Measurements from ENCODE around the gene ZNF549. TPM values are rescaled to one million over a fixed set of nuclear protein-coding genes. Genes with fewer than 3 reads are reported as not detected.
"Not testable (repeated sequence)": the region's sequence is repeated elsewhere in the genome, so short reads cannot be mapped to it uniquely, and the experiment has no call there.

The ZNF549 gene
- total RNA-seq, 1 donor from 2014 or later: 7.4 TPM

DNA sequence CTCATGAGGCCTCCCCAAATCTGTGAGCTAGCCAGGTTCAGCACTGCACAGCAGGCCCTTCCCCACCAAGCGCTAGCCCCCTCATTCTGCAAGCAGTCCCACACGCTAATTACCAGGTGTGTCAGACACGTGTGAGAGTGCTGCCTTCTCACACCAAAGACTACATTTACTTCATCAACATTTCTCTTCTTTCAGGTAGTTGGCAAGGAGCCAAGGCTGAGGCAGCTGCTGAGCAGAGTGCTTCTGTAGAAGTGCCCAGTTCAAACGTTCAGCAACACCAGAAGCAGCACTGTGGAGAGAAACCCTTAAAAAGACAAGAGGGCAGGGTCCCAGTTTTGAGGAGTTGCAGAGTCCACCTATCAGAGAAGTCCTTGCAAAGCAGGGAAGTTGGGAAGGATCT, 21.0 kb upstream of the ZNF549 start:
- TF ChIP-seq, protein P1, sequence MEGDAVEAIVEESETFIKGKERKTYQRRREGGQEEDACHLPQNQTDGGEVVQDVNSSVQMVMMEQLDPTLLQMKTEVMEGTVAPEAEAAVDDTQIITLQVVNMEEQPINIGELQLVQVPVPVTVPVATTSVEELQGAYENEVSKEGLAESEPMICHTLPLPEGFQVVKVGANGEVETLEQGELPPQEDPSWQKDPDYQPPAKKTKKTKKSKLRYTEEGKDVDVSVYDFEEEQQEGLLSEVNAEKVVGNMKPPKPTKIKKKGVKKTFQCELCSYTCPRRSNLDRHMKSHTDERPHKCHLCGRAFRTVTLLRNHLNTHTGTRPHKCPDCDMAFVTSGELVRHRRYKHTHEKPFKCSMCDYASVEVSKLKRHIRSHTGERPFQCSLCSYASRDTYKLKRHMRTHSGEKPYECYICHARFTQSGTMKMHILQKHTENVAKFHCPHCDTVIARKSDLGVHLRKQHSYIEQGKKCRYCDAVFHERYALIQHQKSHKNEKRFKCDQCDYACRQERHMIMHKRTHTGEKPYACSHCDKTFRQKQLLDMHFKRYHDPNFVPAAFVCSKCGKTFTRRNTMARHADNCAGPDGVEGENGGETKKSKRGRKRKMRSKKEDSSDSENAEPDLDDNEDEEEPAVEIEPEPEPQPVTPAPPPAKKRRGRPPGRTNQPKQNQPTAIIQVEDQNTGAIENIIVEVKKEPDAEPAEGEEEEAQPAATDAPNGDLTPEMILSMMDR (IDR thresholded peaks at IDR 0.05): no peak
- no peak overlapping the region for H3K4me3 Mint-ChIP-seq (ENCODE audit: unreplicated experiment)

DNA sequence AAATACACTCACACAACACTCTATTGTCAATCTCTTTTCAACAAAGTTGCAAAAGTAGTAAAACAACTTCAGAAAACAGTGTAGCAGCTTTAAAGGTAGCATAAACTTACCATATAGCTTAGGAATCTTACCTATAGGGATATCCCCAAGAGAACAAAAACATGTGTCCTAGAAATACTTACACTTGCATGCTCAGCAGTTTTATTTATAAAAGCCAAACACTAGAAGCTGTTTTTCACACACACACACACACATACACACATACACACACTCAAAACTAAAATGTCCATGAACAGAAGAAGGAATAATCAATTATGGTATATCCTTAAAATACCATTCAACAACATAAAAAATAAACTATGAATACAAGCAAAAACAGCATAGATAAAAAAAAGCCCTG, 15.7 kb upstream of the ZNF549 start:
- no peak for DNase-seq (ENCODE audit: low spot score)
- Mint-ChIP-seq H3K9me3 (ENCODE audit: low read depth) (peaks cover 71% of the 10 kb centered on the region), H3K4me1 (ENCODE audit: low read depth) (no peaks in the 10 kb centered on the region), H3K27me3 (ENCODE audit: low read depth) (no peaks in the 10 kb centered on the region), H3K27ac (ENCODE audit: unreplicated experiment) (no peak overlapping the region), H3K36me3 (ENCODE audit: low read depth) (peaks cover 74% of the 10 kb centered on the region), H3K4me3 (ENCODE audit: unreplicated experiment) (no peak overlapping the region)
- TF ChIP-seq, protein P1 (IDR thresholded peaks at IDR 0.05): no peak

More for the DNA sequence above, 21.0 kb upstream of the ZNF549 start:
- Mint-ChIP-seq H3K27ac (ENCODE audit: unreplicated experiment) (no peak overlapping the region), H3K27me3 (ENCODE audit: low read depth) (no peaks in the 10 kb centered on the region), H3K36me3 (ENCODE audit: low read depth) (peaks cover 78% of the 10 kb centered on the region), H3K4me1 (ENCODE audit: low read depth) (peaks cover 3% of the 10 kb centered on the region), H3K9me3 (ENCODE audit: low read depth) (peaks cover 65% of the 10 kb centered on the region)
- no peak for DNase-seq (ENCODE audit: low spot score)

DNA sequence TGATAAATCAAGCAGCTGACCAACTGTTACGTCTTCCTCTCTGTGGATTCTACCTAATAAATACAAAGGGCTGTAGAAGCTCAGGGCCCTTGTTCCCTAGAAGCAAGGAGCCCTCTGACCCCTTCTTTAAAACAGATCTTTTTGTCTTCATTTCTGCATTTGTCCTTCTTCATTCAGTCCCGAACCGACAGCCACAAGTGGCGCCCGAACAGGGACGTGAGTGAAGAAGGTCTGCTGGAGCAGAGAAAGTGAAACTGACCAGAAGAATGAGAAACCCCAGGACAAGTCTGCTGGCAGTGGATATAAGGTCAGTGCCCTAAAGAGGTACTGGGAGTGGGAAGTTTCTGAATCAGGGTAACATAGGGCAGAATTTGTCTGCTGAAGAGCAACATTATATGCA, 14.3 kb upstream of the ZNF549 start:
- peaks cover 74% of the 10 kb centered on the region for H3K9me3 Mint-ChIP-seq (ENCODE audit: low read depth)
- peaks cover 65% of the 10 kb centered on the region for H3K36me3 Mint-ChIP-seq (ENCODE audit: low read depth)
- no peak for DNase-seq (ENCODE audit: low spot score)
- TF ChIP-seq, protein P1 (IDR thresholded peaks at IDR 0.05): no peak
- H3K4me1 Mint-ChIP-seq (ENCODE audit: low read depth): no peaks in the 10 kb centered on the region
- H3K4me3 Mint-ChIP-seq (ENCODE audit: unreplicated experiment): no peak overlapping the region
- no peak overlapping the region for H3K27ac Mint-ChIP-seq (ENCODE audit: unreplicated experiment)
- H3K27me3 Mint-ChIP-seq (ENCODE audit: low read depth): no peaks in the 10 kb centered on the region

DNA sequence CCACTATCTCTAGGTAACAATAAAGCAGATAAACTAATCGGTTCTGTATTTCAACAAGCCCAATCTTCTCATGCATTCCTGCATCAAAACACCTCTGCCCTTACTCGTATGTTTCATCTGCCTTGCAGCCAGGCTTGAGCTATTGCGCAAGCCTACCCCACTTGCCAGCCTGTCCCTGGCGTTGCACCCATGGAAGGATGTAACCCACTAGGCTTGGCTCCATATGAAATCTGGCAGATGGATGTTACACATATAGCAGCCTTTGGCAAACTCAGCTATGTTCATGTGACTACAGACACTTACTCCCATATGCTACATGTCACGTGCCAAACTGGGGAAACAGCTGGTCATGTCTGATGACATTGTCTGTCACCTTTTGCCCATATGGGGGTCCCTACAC, 11.9 kb upstream of the ZNF549 start:
- TF ChIP-seq, protein P1 (IDR thresholded peaks at IDR 0.05): no peak
- H3K4me3 Mint-ChIP-seq (ENCODE audit: unreplicated experiment): no peak overlapping the region
- H3K9me3 Mint-ChIP-seq (ENCODE audit: low read depth): peaks cover 62% of the 10 kb centered on the region
- H3K27me3 Mint-ChIP-seq (ENCODE audit: low read depth): no peaks in the 10 kb centered on the region
- peaks cover 47% of the 10 kb centered on the region for H3K36me3 Mint-ChIP-seq (ENCODE audit: low read depth)
- H3K27ac Mint-ChIP-seq (ENCODE audit: unreplicated experiment): no peak overlapping the region
- H3K4me1 Mint-ChIP-seq (ENCODE audit: low read depth): no peaks in the 10 kb centered on the region
- no peak for DNase-seq (ENCODE audit: low spot score)

DNA sequence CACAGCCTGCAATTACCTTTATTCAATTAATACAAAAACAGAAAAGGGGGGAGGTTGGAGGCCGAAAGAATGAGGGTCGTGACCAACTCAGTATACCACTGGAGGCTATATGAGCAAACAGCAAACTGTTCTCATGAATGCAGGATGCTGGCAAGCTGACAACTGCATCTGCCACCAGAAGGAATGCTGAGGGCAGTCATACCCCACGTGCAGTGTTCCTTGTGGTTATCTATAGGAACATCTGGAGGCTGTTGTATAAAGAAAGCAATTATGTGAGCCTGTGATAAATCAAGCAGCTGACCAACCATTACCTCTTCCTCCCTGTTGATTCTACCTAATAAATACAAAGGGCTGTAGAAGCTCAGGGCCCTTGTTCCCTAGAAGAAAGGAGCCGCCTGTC, 9.1 kb upstream of the ZNF549 start:
- DNase-seq (ENCODE audit: low spot score); H3K27me3 Mint-ChIP-seq (ENCODE audit: low read depth); H3K4me1 Mint-ChIP-seq (ENCODE audit: low read depth); H3K27ac Mint-ChIP-seq (ENCODE audit: unreplicated experiment); H3K4me3 Mint-ChIP-seq (ENCODE audit: unreplicated experiment): not testable (repeated sequence)
- Mint-ChIP-seq H3K9me3 (ENCODE audit: low read depth) (peaks cover 50% of the 10 kb centered on the region), H3K36me3 (ENCODE audit: low read depth) (peaks cover 35% of the 10 kb centered on the region)

DNA sequence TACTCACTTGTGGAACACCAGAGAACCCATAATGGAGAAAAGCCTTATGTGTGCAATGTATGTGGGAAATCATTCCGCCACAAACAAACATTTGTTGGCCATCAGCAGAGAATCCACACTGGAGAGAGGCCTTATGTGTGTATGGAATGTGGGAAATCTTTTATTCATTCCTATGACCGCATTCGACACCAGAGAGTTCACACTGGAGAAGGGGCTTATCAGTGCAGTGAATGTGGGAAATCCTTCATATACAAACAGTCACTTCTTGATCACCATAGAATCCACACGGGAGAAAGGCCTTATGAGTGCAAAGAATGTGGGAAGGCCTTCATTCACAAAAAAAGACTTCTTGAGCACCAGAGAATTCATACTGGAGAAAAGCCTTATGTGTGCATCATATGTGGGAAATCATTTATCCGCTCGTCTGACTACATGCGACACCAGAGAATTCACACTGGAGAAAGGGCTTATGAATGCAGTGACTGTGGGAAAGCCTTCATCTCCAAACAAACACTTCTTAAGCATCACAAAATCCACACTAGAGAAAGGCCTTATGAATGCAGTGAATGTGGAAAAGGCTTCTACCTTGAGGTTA, 10.9 kb downstream of the ZNF549 start:
- peaks cover 96% of the 10 kb centered on the region for H3K36me3 Mint-ChIP-seq (ENCODE audit: low read depth)
- peaks cover 86% of the 10 kb centered on the region for H3K9me3 Mint-ChIP-seq (ENCODE audit: low read depth)
- no peaks in the 10 kb centered on the region for H3K4me1 Mint-ChIP-seq (ENCODE audit: low read depth)
- no peak for DNase-seq (ENCODE audit: low spot score)
- H3K27me3 Mint-ChIP-seq (ENCODE audit: low read depth): no peaks in the 10 kb centered on the region
- H3K27ac Mint-ChIP-seq (ENCODE audit: unreplicated experiment): no peak overlapping the region
- no peak overlapping the region for H3K4me3 Mint-ChIP-seq (ENCODE audit: unreplicated experiment)
- TF ChIP-seq, protein P1 (IDR thresholded peaks at IDR 0.05): no peak

Data from chondrocyte (in vitro differentiated cells).